DMS153 (cell line): ENCODE measurements around the gene RWDD1.
"Not testable (repeated sequence)": the region's sequence is repeated elsewhere in the genome, so short reads cannot be mapped to it uniquely, and the experiment has no call there.

Experiments
- DNase-seq: peaks from one replicate; lab custom pipeline; 2025; lab: John Stamatoyannopoulos, UW

RWDD1 gene

DNA sequence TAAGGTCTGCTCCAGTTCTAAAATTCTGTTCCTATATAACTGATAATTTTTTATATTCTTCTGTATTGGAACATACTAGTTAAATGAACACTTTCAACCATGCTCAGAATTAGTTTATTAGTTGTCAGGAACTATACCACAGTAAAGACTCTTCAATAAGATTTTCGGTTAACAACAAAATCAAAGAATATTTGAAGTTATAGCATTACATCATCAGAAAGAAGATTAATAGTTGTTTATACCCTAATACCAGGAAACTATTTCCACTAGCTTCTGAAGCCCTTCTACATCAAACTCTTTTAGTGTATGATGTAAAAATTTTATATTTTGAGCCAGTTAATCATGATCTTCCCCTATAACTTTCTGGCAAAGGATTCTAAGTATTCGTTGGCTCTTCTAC, 11.2 kb upstream of the RWDD1 start:
- DNase-seq = no peak

DNA sequence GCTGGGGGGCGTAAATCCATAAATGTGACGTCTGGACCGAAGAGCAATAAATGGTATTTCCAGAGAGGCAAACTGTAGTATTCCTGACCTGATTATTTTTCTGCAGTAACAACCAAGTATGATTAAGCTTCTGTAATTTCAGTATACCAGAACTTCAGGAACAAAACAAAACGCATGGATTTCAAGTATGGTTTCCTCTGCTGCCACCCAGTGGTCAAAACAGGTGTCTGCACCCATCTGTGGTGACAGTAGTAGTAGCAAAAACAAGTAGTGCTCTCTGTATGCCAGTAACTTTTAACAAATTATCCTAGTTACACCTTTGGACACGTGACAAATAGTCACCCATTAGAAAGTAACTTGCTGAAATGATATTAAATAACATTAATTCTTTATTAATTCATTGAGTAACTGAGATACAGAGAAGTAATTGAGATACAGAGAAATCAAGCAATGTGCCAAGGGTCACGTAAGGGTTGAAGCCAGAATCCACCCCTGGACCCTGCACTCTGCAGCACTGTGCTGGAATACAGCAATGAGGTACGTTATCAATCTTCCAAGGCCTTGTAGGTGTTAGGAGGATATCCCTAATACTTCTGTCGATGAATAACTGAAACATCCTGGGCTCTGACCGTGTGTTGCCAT, 9.8 kb upstream of the RWDD1 start:
- peak; percentile 29 for DNase-seq

DNA sequence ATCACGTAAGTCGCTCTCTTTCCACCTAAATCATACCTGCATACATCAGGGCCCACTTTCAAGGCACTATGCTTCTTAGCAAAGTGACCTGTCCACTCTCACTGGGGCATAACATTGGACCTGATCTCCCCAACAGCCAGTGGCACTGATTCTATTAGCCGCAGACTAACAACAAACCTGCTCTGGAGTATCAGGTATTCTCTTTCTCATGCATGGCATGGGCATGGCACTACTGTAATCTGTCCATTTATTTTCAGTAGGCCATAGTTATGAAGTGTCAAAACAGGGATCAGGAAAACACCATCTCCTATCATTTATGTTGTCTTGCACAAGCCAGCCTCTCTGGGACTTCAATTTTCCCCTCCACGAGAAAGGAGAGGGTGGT, 9.3 kb upstream of the RWDD1 start:
- no peak for DNase-seq

DNA sequence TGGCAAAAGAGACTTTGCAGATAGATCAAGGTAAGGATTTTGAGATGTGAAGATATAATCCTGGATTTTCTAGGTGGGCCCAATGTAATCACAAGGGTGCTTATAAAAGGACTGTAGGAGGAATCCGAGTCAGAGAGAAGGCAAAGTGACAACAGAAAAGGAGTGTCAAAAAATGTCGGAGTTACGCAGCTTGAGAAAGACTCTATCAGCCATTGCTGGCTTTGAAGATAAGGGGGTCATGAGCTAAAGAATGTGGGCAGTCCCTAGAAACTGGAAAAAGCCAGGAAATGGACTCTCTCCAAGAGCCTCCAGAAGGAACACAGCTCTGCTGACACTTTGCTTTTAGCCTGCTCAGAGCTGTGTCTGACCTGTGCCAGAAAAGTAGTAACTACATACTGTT, 8.7 kb upstream of the RWDD1 start:
- DNase-seq = no peak

DNA sequence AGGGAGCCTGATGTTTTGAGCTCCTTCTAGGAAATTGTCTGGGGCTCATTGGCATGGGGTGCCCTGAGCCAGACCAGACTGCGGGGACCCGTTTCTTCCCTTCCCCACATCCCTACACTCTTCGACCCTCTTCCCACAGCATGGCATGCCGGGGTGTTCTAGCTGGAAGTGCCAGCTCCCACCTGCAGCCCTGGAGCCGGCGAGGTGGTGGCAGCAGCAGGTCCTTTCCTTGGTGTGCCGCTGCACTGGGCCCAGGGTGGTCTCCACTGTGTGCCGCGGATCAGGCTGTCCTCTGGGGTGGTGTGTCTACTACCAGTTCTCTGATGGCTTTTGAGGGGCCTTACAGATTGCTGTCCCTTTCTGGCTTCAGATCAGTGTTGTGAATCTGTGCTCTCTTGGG, 7.5 kb upstream of the RWDD1 start:
- no peak for DNase-seq

DNA sequence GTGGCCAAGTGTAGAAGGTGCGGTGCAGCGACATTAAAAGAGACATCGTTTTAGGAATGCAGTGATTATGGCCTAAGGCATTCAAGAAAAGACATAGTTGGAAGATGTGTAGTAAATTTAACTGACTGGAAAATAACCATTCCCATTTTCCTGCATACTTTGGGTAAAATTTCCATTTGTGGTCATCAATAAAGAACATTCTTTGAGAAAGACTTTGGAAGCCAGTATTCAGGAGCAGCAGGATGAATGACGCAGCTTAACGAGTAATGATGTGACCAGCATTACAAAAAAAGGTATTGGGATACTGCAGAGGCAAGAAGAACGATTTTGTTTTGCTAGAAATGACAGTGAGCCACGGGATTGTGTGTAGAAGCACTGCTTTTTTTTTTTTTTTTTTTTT, 7.0 kb upstream of the RWDD1 start:
- DNase-seq = no peak

DNA sequence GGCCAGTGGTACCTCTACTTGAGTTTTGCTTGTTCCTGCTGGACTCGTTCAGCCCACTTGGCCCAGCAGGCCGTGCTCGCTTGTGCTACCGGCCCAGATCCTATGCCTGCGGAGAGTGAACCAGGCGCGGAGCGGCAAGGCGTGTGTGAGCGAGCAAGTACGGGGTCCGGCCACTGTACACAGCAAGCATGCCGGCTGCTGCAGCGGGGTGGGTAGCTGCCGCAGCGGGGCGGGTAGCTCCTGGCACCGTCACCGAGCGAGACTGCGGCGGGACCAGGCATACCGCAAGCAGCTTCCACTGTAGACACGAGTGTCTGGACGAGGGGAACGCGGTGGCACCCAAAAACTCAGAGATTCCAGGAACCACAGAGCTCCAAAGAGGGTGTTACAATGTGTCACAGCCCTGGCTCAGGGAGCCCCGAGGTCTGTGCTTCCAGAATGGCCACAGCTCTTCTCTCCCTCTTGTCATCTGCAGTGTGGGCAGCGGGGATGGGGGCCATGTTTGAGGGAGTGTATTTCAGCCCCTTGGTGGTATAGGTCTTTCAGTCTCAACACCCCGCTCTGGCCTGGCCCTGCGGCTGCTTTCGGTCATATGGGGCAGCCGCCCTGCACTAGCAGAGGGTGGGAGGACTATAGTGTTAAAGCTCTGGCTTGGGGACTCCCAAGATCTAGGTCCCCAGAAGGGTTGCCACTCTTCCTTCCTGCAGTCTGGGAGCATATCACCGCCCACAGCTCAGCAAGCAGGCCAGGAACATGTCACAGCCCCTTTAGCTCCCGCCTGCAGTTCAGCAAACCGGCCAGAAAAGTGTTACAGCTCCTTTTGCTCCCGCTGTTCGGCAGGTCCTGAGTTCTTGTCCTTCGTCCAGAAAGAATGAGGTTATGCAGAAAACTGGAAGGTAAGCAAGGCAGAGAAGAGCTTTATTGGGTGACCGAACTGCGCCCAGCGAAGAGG, 6.1 kb upstream of the RWDD1 start:
- DNase-seq = no peak

DNA sequence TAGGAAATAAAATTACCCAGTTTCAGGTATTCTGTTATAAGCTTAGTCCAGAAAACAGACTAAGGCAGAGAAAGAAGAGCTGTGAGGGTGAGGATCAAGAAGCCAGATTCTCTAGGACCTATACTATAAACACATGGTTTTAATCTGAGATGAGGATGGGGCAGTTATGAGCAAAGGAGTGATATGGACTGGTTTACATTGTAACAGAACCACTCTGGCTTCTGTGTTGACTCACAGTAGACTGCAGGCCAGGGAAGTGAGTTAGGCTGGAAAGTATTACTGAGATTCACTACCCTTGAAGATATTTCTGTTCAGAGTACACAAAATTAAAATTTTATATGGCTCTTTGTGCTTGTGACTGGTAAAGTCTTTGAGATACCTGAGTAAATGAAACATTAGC, 3.2 kb upstream of the RWDD1 start:
- DNase-seq = no peak

DNA sequence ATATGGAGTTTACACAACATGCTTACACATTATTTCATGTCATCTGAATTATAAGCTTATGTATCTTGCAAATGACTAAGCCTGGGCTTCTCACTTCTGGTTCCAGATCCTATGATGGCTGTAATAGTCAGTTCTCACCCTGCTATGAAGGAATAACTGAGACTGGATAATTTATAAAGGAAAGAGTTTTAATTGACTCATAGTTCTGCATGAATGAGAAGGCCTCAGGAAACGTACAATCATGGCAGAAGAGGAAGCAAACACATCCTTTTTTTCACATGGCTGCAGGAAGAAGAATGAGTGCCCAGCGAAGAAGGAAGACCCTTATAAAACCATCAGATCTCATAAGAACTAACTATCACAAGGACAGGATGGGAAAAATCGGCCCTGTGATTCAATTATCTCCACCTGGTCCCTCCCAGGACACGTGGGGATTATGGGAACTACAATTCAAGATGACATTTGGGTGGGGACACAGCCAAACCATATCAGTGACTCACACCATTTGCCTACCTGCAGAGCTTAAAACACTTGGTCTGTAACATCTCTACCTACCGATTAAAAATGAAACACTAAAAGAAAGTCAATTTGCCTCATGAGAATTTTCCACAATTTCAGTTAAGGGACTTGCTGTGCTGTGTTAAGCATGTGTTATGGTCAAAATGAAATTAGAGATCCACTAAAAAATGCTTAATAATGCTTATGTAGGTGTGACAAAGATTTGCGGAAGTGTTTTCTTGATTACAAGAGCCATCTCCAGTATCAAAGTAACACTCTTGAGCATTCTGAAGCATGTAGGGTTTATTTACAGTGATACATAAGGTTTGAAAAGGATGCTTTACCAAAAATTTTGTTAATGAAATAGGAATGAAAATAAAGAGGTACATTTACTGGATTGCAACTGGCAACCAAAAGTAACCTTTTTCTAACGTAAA, 2.2 kb upstream of the RWDD1 start:
- no peak for DNase-seq

DNA sequence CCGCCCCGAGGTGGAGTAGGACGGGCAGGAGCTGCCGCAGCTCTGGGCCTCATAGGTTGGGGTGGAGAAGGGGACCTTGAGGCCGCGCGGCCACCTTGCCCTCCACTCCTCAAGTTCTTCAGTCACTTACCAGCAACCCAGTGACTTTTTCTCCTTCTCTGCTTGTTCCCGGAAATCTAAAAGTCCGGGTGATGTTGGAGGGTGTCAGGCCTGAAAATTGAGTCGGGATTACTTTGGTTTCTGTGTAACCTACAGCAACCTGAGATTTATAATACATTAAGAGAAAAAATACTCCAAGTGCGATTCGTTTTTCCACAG, 338 bp downstream of the RWDD1 start:
- DNase-seq = no peak

DNA sequence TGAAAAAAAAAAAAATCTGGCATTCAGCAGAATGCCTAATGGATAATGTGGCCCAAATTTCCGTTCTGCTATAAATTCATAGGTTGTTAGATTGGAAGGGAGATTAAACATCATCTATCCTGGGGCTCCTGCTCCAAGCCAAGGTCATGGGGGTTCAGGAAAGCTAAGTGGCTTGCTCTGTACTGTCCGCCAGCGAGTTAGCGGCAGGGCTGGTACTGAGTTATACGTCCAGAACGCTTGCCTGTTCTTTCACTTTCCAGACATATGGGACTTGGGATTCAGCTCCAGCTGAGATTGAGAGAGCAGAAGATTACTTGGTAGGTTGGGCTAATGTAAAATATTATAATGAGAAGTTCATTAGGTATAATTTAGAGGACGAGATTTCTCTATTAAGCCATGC, 858 bp downstream of the RWDD1 start:
- DNase-seq = no peak

DNA sequence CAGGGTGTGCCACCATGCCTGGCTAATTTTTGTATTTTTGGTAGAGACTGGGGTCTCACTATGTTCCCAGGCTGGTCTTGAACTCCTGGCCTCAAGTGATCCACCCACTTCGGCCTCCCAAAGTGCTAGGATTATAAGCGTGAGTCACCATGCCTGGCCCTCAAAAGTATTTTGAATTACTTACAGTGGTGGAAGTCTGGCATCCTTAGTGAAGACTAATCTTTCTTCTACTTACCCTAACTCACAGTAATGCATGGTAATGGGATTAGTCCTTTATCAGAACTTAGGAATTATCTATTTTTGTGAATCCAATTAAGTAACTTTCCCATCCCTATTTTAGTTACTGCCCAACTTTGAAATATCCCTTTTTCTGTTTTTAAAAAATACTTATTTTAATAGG, 3.9 kb downstream of the RWDD1 start:
- DNase-seq = no peak

DNA sequence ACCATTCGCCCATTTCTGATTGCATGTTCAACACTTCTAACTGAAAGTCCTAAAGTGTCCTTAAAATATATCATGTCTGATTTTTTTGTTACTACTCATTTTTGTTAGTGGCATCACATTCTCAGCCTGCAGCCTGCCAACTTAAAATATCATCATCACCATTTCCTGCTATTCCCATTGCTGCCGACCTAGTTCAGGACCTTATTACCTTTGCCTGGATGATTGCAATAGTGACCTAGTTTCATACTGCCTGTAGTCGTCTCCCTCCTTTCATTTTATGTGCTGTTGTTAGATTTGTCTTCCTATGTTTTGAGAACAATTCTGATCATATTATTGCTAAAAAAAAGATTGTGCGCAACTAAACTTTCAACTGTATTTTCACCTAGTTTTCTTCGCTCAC, 6.2 kb downstream of the RWDD1 start:
- no peak for DNase-seq

DNA sequence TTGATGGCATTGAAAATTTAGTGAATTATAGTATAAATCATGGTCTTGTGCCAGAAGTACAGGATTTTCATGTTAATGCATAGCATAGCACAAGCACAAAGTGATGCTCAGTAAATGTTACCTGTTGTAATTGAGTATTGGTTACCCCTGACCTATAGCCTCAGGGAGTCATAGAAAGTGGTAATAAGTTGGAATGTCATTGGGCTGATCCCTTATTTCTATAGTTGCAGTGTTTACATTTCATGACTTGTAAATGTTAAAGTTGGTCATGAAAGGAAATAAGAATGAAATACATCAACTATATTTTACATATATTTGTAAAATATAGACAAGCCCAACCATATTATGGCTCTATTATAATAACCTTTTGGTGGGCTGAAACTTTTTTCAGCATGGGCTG, 7.0 kb downstream of the RWDD1 start:
- DNase-seq = no peak

DNA sequence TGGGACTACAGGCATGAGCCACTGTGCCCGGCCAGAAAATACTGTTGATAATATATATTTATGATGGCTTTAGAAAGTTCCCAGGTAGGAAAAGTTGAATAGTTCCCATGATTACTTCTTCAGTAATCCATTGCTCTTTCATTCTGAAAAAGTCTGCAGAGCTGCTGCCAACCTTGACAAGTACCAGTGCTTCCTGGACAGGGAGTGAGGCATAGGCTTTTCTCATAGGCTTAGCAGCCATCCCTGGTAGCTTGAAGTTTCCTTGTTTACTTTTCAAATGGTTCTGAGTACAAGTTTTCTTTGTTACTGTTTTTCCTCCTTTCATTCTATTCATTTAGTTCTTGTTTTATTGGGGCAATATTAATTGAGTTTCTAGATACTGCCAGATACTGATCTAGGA, 7.8 kb downstream of the RWDD1 start:
- DNase-seq = no peak

DNA sequence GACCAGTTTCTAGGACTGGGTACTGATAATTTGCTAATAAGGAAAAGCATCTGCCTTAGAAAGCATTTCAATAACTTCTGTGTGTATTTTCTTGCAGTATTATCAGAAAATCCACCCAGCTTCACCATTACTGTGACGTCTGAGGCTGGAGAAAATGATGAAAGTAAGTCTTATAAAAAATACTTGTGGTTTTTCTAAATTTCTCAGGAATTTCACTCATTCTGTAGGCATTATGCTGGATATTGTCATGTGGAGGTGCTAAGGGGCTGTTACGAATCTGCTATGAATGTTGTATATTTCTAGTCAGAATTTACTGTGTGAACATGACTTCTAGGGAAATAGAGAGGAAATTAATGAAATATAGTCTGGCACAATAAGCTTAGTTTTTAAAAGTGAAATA, 8.9 kb downstream of the RWDD1 start:
- no peak for DNase-seq

DNA sequence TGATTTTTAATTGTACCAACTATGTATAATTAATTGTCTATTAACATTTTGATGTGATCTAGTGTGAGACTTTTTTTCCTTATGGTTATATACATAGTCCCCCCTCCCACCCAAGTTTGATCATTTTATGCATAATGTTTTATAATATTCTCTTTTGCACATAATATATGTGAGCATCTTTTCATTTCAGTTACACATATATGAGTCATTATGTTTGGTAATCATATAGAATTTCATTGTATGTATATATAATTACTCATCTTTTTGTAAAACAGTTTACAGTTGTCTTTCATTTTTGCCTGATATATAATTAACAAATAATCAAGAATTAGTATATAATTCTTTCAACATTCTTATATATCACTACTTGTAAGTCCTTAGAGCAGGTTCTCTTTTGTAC, 15.0 kb downstream of the RWDD1 start:
- DNase-seq = no peak

DNA sequence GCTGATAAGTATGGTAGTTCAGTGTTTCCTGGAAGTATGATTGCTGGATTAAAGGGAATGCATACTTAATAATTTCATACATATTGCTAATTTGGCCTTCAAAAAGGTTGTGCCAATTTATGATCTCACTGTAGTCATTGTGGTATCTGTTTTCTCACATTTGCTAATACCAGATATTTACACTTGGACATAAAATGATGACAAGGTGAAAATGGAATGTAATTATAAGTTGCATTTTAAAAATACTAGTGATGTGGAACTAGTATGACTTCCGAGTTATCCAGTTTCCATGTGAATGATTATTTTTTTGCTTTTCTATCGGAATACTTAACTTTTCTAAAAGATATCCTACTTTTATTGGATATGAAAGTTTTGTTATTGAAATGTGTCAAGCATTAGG, 15.4 kb downstream of the RWDD1 start:
- DNase-seq = no peak

DNA sequence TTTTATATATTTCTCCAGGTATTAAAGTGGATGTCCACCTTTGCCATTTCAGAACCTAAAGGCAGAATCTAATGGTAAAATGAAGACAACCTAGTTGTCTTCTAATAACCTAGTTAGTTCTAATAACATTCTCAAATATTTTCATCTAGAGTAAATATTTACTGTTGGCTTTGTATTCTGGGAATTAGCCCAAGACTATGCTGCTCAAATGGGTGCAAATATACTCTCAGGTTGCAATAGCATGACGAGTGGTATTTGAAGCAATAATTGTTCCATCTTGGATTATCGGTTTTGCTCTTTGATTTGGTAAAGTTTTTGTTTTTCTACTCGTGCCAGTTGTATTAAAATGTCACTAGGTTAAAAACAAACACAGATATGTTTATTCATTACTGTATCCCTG, 23.9 kb downstream of the RWDD1 start:
- DNase-seq = no peak

DNA sequence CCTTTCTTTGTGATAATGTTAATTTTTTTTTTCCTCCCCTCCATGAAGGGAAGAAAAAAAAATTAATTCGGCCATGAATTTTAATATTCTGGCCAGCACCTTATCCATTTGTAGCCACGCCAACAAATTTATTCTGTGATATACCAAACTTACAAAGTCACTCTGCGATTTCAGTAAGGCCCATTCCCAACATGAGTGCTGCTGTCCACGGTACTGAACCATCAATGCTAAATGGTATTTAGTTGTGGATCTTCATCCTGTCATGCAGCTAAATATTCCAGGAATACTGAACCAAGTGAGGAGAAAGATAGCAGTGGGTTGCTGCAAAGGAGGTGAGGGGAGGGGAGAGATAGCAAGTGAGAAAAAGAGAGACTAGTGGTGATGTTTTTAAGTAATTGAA, 25.5 kb downstream of the RWDD1 start:
- no peak for DNase-seq

DNA sequence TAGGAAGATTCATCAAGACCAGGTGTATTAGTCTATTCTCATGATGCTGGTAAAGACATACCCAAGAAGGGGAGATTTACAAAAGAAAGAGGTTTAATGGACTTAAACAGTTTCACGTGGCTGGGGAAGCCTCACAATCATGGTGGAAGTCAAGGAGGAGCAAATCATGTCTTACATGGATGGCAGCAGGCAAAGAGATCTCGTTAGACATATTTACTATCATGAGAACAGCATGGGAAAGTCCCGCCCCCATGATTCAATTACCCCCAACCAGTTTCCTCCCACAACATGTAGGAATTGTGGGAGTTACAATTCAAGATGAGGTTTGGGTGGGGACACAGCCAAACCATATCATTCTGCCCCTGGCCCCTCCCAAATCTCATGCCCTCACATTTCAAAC, 32.6 kb downstream of the RWDD1 start:
- not testable (repeated sequence) for DNase-seq

DNA sequence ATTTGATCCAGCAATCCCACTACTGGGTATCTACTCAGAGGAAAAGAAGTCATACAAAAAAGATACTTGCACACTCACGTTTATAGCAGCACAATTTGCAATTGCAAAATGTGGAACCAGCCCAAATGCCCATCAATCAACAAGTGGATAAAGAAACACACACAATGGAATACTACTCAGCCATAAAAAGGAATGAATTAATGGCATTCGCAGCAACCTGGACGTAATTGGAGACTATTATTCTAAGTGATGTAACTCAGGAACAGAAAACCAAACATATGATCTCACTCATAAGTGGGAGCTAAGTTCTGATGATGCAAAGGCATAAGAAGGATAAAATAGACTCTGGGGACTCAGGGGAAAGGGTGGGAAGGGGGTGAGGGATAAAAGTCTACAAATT, 33.6 kb downstream of the RWDD1 start:
- DNase-seq = not testable (repeated sequence)

DNA sequence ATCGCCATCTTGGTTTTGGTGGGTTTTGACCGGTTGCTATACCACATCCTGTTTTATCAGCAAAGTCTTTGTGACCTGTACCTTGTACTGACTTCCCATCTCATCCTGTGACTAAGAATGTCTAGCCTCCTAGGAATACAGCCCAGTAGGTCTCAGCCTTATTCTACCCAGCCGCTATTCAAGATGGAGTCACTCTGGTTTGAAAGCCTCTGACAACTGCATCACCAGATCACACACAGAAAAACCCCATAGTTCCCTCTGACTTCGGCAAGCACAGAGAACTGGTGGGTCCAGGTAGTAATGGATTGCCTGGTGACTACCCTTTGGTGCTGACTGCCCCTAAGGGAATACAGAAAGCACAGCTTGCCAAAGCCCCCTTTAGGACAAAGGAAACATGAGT, 34.6 kb downstream of the RWDD1 start:
- DNase-seq = no peak
